Measurements from ENCODE around the gene METTL26. TPM values are rescaled to one million over a fixed set of nuclear protein-coding genes. Genes with fewer than 3 reads are reported as not detected.

Gene METTL26
- total and polyA plus RNA-seq, 10 of the 15 experiments (the other 5 are each of a cell fraction or from before 2014, with no cell fraction given): 5.4 to 163 (median 79.3) TPM

- in situ Hi-C loops (cut with MboI): no loop called here
- peaks cover 12% of the 10 kb centered on the region for H3K79me2 ChIP-seq (ENCODE audit: control insufficient read depth, insufficient read depth, low read length)
- CTCF ChIA-PET: interaction anchor here (0.7 kb wide), 1 partner anchor 535 kb away, joined by 3 read pairs; no protein-coding TSS in a partner anchor
- H2AFZ ChIP-seq (ENCODE audit: control insufficient read depth, low read depth, low read length): no peak overlapping the region
- peaks cover 5% of the 10 kb centered on the region; the same call in 1 of the 2 replicates for H4K20me1 ChIP-seq (ENCODE audit: control insufficient read depth, insufficient read depth)
- WGBS (ENCODE audit: insufficient coverage, insufficient replicate concordance, low lambda C conversion rate, missing lambda C conversion rate): 92% methylated on average over 20 of the region's 21 CpGs
- RAD21 ChIA-PET (ENCODE audit: unreplicated experiment): no interaction called here
- intact Hi-C loops (cut with micrococcal nuclease; ENCODE audit: unreplicated experiment): no loop called here
- H3K9me3 ChIP-seq (replicated peaks; ENCODE audit: control insufficient read depth, insufficient read depth, low read length): no peaks in the 10 kb centered on the region
- ATAC-seq (no peak), FAIRE-seq (no peak), DNase-seq (ENCODE audit: low read depth, low spot score) (no peak)
- H3K36me3 ChIP-seq (ENCODE audit: control insufficient read depth in 2 of 2, insufficient read depth in 2 of 2, low read length in 1 of 2): peaks cover 0 to 6% of the 10 kb centered on the region in 2 experiments; a peak in 2 of 4 replicates
- TF ChIP-seq RUNX3 (IDR thresholded peaks at IDR 0.05; ENCODE audit: low read length) (no peak), NFYB (IDR thresholded peaks at IDR 0.05; ENCODE audit: insufficient read depth, low read depth, low read length) (no peak), ESRRA (IDR thresholded peaks at IDR 0.05; ENCODE audit: low read length) (no peak), HCFC1 (IDR thresholded peaks at IDR 0.05; ENCODE audit: low read length) (no peak), ZNF384 (IDR thresholded peaks at IDR 0.05; ENCODE audit: borderline replicate concordance, low read depth, low read length) (no peak), EGR1 (IDR thresholded peaks at IDR 0.05; ENCODE audit: borderline replicate concordance in 1 of 2, low read depth in 2 of 2, low read length in 2 of 2) (no peak), HDGF (IDR thresholded peaks at IDR 0.05) (no peak), YY1 (IDR thresholded peaks at IDR 0.05; ENCODE audit: low read depth, low read length) (no peak), ATF3 (IDR thresholded peaks at IDR 0.05; ENCODE audit: borderline replicate concordance, extremely low read depth, low read depth, low read length) (no peak), RELB (IDR thresholded peaks at IDR 0.05; ENCODE audit: low read depth) (no peak), GATAD2B (conservative IDR thresholded peaks at IDR 0.05; ENCODE audit: low read depth) (no peak), PRDM15 (CRISPR knock-in tag; IDR thresholded peaks at IDR 0.05) (no peak), SMAD5 (IDR thresholded peaks at IDR 0.05; ENCODE audit: low read depth) (no peak), RAD21 (IDR thresholded peaks at IDR 0.05; ENCODE audit: insufficient read depth, low read depth, low read length) (no peak), RELA (IDR thresholded peaks at IDR 0.05; ENCODE audit: borderline replicate concordance, partially characterized antibody) (no peak), TCF7 (IDR thresholded peaks at IDR 0.05; ENCODE audit: borderline replicate concordance) (no peak)
- POLR2A ChIA-PET: no interaction called here
- H3K4me2 ChIP-seq (ENCODE audit: control insufficient read depth, insufficient read depth): no peak overlapping the region
- H3K4me1 ChIP-seq (ENCODE audit: control insufficient read depth, insufficient read depth, low read length): peaks cover 3% of the 10 kb centered on the region
- SMC1A ChIA-PET (ENCODE audit: uncharacterized antibody, unreplicated experiment): no interaction called here
- H3K27ac ChIP-seq (ENCODE audit: control insufficient read depth, insufficient read depth): no peak overlapping the region
- BruUV-seq (replicated peaks): no TSS peak
- H3K9ac ChIP-seq (ENCODE audit: control insufficient read depth, insufficient read depth, low read length): no peak overlapping the region
- H3K4me3 ChIP-seq: no peak overlapping the region
- no peaks in the 10 kb centered on the region for H3K27me3 ChIP-seq (replicated peaks in 1 of 2; ENCODE audit: control insufficient read depth in 2 of 2, insufficient read depth in 2 of 2, low read length in 1 of 2)
These were observed 40.4 kb upstream of the METTL26 start for GRCh38 chr16:676565-676902.

Data from GM12878 (cell line).